Adrenal gland (tissue), 19 donors: ENCODE measurements around the gene ZNF274. TPM values are rescaled to one million over a fixed set of nuclear protein-coding genes. Genes with fewer than 3 reads are reported as not detected.
A peak's percentile ranks its signal among the peaks of the same experiment; 100 is the strongest.
"Not testable (repeated sequence)": the region's sequence is repeated elsewhere in the genome, so short reads cannot be mapped to it uniquely, and the experiment has no call there.

Experiments
- DNase-seq, 7 donors: peaks; one replicate each; pipeline ENCODE4 v3.0.0-alpha.2; 2019 to 2020
- H3K27ac ChIP-seq, 5 donors: fragments of 200-600 bp; sonication (generic) in 4 of 5; 1 replicate in 3 of 5; 2 replicates in 2 of 5; pipeline versions ENCODE4 v1.5.1 to v1.8.0; 2016 to 2020; ENCODE audit warnings: mild to moderate bottlenecking in 1 of 5
- H3K27me3 ChIP-seq: fragments of 200-600 bp; 2 replicates; pipeline ENCODE4 v1.8.0; 2021
- H3K36me3 ChIP-seq, 2 donors: fragments of 200-600 bp; replicated peaks in 1 of 2; 1 replicate in 1 of 2; 2 replicates in 1 of 2; pipeline versions ENCODE4 v1.5.1 to v1.8.0; 2018 to 2022
- H3K4me1 ChIP-seq, 2 donors: fragments of 200-600 bp; replicated peaks in 1 of 2; 1 replicate in 1 of 2; 2 replicates in 1 of 2; pipeline versions ENCODE4 v1.5.1 to v1.8.0; 2018 to 2021
- H3K4me3 ChIP-seq, 4 donors: fragments of 200-600 bp; sonication (generic) in 3 of 4; one replicate each; pipeline ENCODE4 v1.5.1; 2016 to 2018
- H3K9me3 ChIP-seq, 3 donors: fragments of 200-600 bp; sonication (generic) in 1 of 3; replicated peaks in 1 of 3; 1 replicate in 2 of 3; 2 replicates in 1 of 3; pipeline versions ENCODE4 v1.5.1 to v1.8.0; 2016 to 2021
- CTCF ChIP-seq, 6 experiments: fragments of 450-650 bp in 4 of 6; fragments of 200-600 bp in 2 of 6; sonication (generic) in 1 of 6; IDR thresholded peaks; 1 replicate in 5 of 6; 2 replicates in 1 of 6; pipeline versions ENCODE4 v1.5.1 to v1.8.0; 2016 to 2021; ENCODE audit warnings: antibody characterized with exemption in 6 of 6, mild to moderate bottlenecking in 2 of 6, moderate library complexity in 1 of 6
- POLR2A ChIP-seq, 2 donors: fragments of 450-650 bp; IDR thresholded peaks; one replicate each; pipeline ENCODE4 v1.6.1; 2017; ENCODE audit warnings: antibody characterized with exemption in 2 of 2, mild to moderate bottlenecking in 2 of 2, moderate library complexity in 1 of 2
- WGBS, 4 donors: extraction: QIAGEN DNeasy Blood & Tissue Kit in 2 of 4; methylation state at CpG; one replicate each; pipeline versions ENCODE4 v1.1.5 to v1.1.7; 2013 to 2017; 5-methylcytosine and 5-hydroxymethylcytosine counted together
- intact Hi-C, 2 donors: fragments of 100-400 bp; cut with DNase I; formaldehyde crosslinking; loops; one replicate each; pipeline versions ENCODE4 v1.14.1 to v1.15.0; 2022 to 2023
- long read RNA-seq, 10 donors: library from polyadenylated mRNA in 3 of 10; unstranded in 2 of 10; stranded (forward) in 1 of 10; transcript quantifications; one replicate each; pipeline ENCODE4 v2.0.0 and lab custom pipeline, GENCODE V29; 2021 to 2026
- polyA plus RNA-seq, 3 donors: library from polyadenylated mRNA; stranded (reverse); fragments of 200-250 nt in 2 of 3; fragments of 350-450 nt in 1 of 3; fragmentation: Illumina TruSeq in 1 of 3; extraction: RNeasy Lipid Tissue Mini Kit (QIAGEN cat#74804) in 1 of 3; gene quantifications; one replicate each; pipeline ENCODE4 v1.2.3, GENCODE V29; 2013 to 2014
- total RNA-seq, 9 donors: library from RNA; depleted of rRNA in 4 of 9; stranded (reverse); fragments of >200 nt in 4 of 9; fragments of 120-200 nt in 1 of 9; fragmentation: NEBNext Ultra II Directional in 1 of 9; extraction: Animal tissue kit (Norgen Biotek cat#: 25700) in 1 of 9; gene quantifications; one replicate each; pipeline versions ENCODE4 v1.1.0 to v1.2.4, GENCODE V29; 2013 to 2023
- donor health status: healthy with polysubstance abuse.
- donor health status: Bipolar disorder and iron deficiency.
- donor health status: DM: yes; HTN: yes; CAD: no.
- donor health status: DM: no; HTN: no; CAD: no.
- donor health status: DM: no; HTN: no; CAD: no.
- donor health status: DM: yes; HTN: yes; CAD: no.

The ZNF274 gene
- total RNA-seq (10 to 100 TPM; 19.2 to 34.5 (median 23.0) TPM), polyA plus RNA-seq (10 to 100 TPM; 12.4 to 22.2 (median 14.4) TPM)
- long read RNA-seq, donor 1, full-length matches to known transcripts = 2 of 2 reads
- long read RNA-seq, donor 1, partial matches to known transcripts = 0 of 2 reads
- long read RNA-seq, donor 1, other reads (novel, unspliced or antisense) = 0 of 2 reads
- long read RNA-seq, donor 2, full-length matches to known transcripts = 4 of 10 reads
- long read RNA-seq, donor 2, partial matches to known transcripts = 6 of 10 reads
- long read RNA-seq, donor 2, other reads (novel, unspliced or antisense) = 0 of 10 reads
- long read RNA-seq, donor 3, partial matches to known transcripts = 0 of 2 reads
- long read RNA-seq, donor 3, other reads (novel, unspliced or antisense) = 0 of 2 reads
- long read RNA-seq, donor 4, partial matches to known transcripts = 6 of 10 reads
- long read RNA-seq, donor 4, other reads (novel, unspliced or antisense) = 1 of 10 reads
- long read RNA-seq, donor 5, full-length matches to known transcripts = 50 of 65 reads
- long read RNA-seq, donor 5, partial matches to known transcripts = 7 of 65 reads
- long read RNA-seq, donor 5, other reads (novel, unspliced or antisense) = 8 of 65 reads
- long read RNA-seq, donor 6, partial matches to known transcripts = 3 of 7 reads
- long read RNA-seq, donor 6, other reads (novel, unspliced or antisense) = 1 of 7 reads
- long read RNA-seq, donor 7 = 0 reads
- long read RNA-seq, donor 8, full-length matches to known transcripts = 3 of 3 reads
- long read RNA-seq, donor 8, partial matches to known transcripts = 0 of 3 reads
- long read RNA-seq, donor 8, other reads (novel, unspliced or antisense) = 0 of 3 reads
- long read RNA-seq, donor 9, partial matches to known transcripts = 0 of 1 reads
- long read RNA-seq, donor 9, other reads (novel, unspliced or antisense) = 0 of 1 reads
- long read RNA-seq, donor 10, partial matches to known transcripts = 0 of 1 reads
- long read RNA-seq, donor 10, other reads (novel, unspliced or antisense) = 0 of 1 reads

- H3K9me3 ChIP-seq = peaks cover 0 to 85% (median 2%) of the 10 kb centered on the region in 3 donors
- intact Hi-C loops = no loop called here
- H3K4me1 ChIP-seq = no peaks in the 10 kb centered on the region
- TF ChIP-seq POLR2A (IDR thresholded peaks at IDR 0.05) (peak; percentile 78 to 79), CTCF (IDR thresholded peaks at IDR 0.05) (peak in 1 of 6 experiments; percentile 3)
- 1 to 5% (median 2%) methylated on average over 15 to 80 of the region's 80 CpGs for WGBS, 4 donors
- H3K4me3 ChIP-seq = peak within 1 kb of the TSS; percentile 61 to 86 (median 78)
- H3K36me3 ChIP-seq = peaks cover 0 to 6% of the 10 kb centered on the region in 2 donors
- H3K27me3 ChIP-seq = no peaks in the 10 kb centered on the region
- H3K27ac ChIP-seq = peak within 1 kb of the TSS; percentile 89 to 100 (median 93)
- peak; percentile 91 to 95 (median 94) for DNase-seq
These were observed at the start of gene ZNF274 for GRCh38 chr19:58182989-58183816. ZNF274 (plus strand) TSS chr19:58183061; CDS start chr19:58183966, 905 bp downstream.

- intact Hi-C loops = no loop called here
These were observed 48.6 kb upstream of the ZNF274 start for GRCh38 chr19:58134244-58134643.

DNA sequence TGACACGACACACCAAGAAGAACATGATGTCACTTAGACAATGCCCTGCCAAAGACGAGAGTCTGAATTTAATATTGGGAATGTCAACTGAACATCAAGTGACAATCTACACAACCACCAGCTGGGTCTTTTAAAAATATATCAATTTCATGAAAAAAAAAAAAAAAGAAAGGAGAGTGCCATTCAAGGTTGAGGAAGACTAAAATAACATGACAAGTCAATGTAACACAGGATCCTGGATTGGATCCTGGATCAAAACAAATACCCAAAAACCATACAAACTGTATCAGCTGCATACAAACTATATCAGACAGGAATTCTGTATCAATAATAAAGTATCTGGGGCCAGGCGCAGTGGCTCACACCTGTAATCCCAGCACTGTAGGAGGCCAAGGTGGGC, 37.0 kb upstream of the ZNF274 start:
- H3K4me1 ChIP-seq = peaks cover 0 to 5% of the 10 kb centered on the region in 2 donors
- H3K9me3 ChIP-seq = peaks cover 0 to 39% (median 4%) of the 10 kb centered on the region in 3 donors
- TF ChIP-seq CTCF (IDR thresholded peaks at IDR 0.05) = no peak
- TF ChIP-seq POLR2A (IDR thresholded peaks at IDR 0.05) = no peak
- 95 to 100% (median 99%) methylated on average over 3 of the region's 3 CpGs for WGBS, 4 donors
- no peak overlapping the region for H3K4me3 ChIP-seq
- no peaks in the 10 kb centered on the region for H3K27me3 ChIP-seq
- peaks cover 0 to 14% of the 10 kb centered on the region in 2 donors for H3K36me3 ChIP-seq
- no peak for DNase-seq
- intact Hi-C loops = no loop called here
- no peak overlapping the region for H3K27ac ChIP-seq

More at GRCh38 chr19:58134244-58134643, 48.6 kb upstream of the ZNF274 start:
- Histone ChIP-seq H3K4me3 (no peak overlapping the region), H3K36me3 (peaks cover 0 to 11% of the 10 kb centered on the region in 2 donors), H3K27me3 (no peaks in the 10 kb centered on the region), H3K27ac (no peak overlapping the region), H3K9me3 (peaks cover 10 to 100% (median 14%) of the 10 kb centered on the region in 3 donors), H3K4me1 (no peaks in the 10 kb centered on the region)
- WGBS, 4 donors = 97 to 100% (median 99%) methylated on average over 1 of the region's 1 CpG
- no peak for DNase-seq
- TF ChIP-seq CTCF (IDR thresholded peaks at IDR 0.05) (no peak), POLR2A (IDR thresholded peaks at IDR 0.05) (no peak)

- H3K4me1 ChIP-seq, H3K27ac ChIP-seq, DNase-seq, H3K36me3 ChIP-seq, H3K4me3 ChIP-seq, intact Hi-C loops, H3K27me3 ChIP-seq: not testable (repeated sequence)
- WGBS, 4 donors = 96 to 100% (median 99%) methylated on average over 2 to 23 of the region's 28 CpGs
- peaks cover 0 to 34% (median 0%) of the 10 kb centered on the region in 3 donors for H3K9me3 ChIP-seq
These were observed 35.4 kb upstream of the ZNF274 start for GRCh38 chr19:58147475-58147874.
